Naive thymus-derived CD4-positive, alpha-beta T cell (primary cell): ENCODE measurements around the gene MYL3. TPM values are rescaled to one million over a fixed set of nuclear protein-coding genes. Genes with fewer than 3 reads are reported as not detected.
"Not testable (repeated sequence)": the region's sequence is repeated elsewhere in the genome, so short reads cannot be mapped to it uniquely, and the experiment has no call there.

Experiments
- ATAC-seq: fragments of 150-1000 bp; cut with Tn5 transposase; 2 replicates; pipeline ENCODE4 v1.10.0; 2021; ENCODE audit warnings: mild to moderate bottlenecking, moderate library complexity
- CTCF ChIA-PET: fragments of 350-600 bp; sonication (Branson Sonifier 250); formaldehyde crosslinking; loops from one replicate; lab custom pipeline; 2021; ENCODE audit warnings: antibody characterized with exemption; lab: Charles Lee
- POLR2A ChIA-PET: fragments of 350-600 bp; sonication (Branson Sonifier 250); formaldehyde crosslinking; loops from one replicate; lab custom pipeline; 2021; ENCODE audit warnings: antibody characterized with exemption, inconsistent platforms; lab: Charles Lee
- DNase-seq, 9 donors: peaks; one replicate each; pipeline versions ENCODE4 v3.0.0 to v3.0.0-alpha.2; 2020 to 2022; ENCODE audit warnings: mixed read lengths in 1 of 9
- H3K27ac ChIP-seq: one replicate; pipeline ENCODE4 v1.7.0; 2013; ENCODE audit warnings: mild to moderate bottlenecking, low read depth, low read length, moderate library complexity
- H3K27me3 ChIP-seq, 2 donors: one replicate each; pipeline ENCODE4 v1.7.0; 2013; ENCODE audit warnings: low read length in 2 of 2, mild to moderate bottlenecking in 2 of 2, moderate library complexity in 2 of 2; ENCODE audit not compliant: control insufficient read depth in 2 of 2, insufficient read depth in 2 of 2
- H3K36me3 ChIP-seq, 3 experiments: 1 replicate in 2 of 3; 2 replicates in 1 of 3; pipeline ENCODE4 v1.7.0; 2013; ENCODE audit warnings: low read length in 3 of 3, mild to moderate bottlenecking in 3 of 3, moderate library complexity in 1 of 3; ENCODE audit not compliant: insufficient read depth in 3 of 3, control insufficient read depth in 2 of 3
- H3K4me1 ChIP-seq, 2 donors: one replicate each; pipeline ENCODE4 v1.7.0; 2013; ENCODE audit warnings: low read length in 2 of 2, mild to moderate bottlenecking in 2 of 2, moderate library complexity in 1 of 2; ENCODE audit not compliant: control insufficient read depth in 2 of 2, insufficient read depth in 2 of 2
- H3K4me3 ChIP-seq: 2 replicates; pipeline ENCODE4 v1.7.0; 2013; ENCODE audit warnings: mild to moderate bottlenecking, low read length
- H3K9me3 ChIP-seq, 3 experiments: 1 replicate in 2 of 3; 2 replicates in 1 of 3; pipeline ENCODE4 v1.7.0; 2013; ENCODE audit warnings: low read length in 3 of 3; ENCODE audit not compliant: control insufficient read depth in 2 of 3
- H3K27ac Mint-ChIP-seq, 9 donors: one replicate each; pipeline ENCODE4 v1.8.0; 2020 to 2022; ENCODE audit warnings: mixed read lengths in 9 of 9, mild to moderate bottlenecking in 8 of 9, moderate library complexity in 5 of 9, inconsistent platforms in 2 of 9
- H3K27me3 Mint-ChIP-seq, 5 donors: one replicate each; pipeline ENCODE4 v1.8.0; 2021 to 2022; ENCODE audit warnings: mixed read lengths in 5 of 5, mild to moderate bottlenecking in 1 of 5
- H3K36me3 Mint-ChIP-seq, 5 donors: one replicate each; pipeline ENCODE4 v1.8.0; 2020 to 2022; ENCODE audit warnings: mixed read lengths in 5 of 5, mild to moderate bottlenecking in 3 of 5, inconsistent platforms in 1 of 5
- H3K4me1 Mint-ChIP-seq, 7 donors: one replicate each; pipeline ENCODE4 v1.8.0; 2020 to 2022; ENCODE audit warnings: mixed read lengths in 7 of 7, mild to moderate bottlenecking in 3 of 7, inconsistent platforms in 1 of 7
- H3K4me3 Mint-ChIP-seq, 10 donors: one replicate each; pipeline ENCODE4 v1.8.0; 2020 to 2022; ENCODE audit warnings: mild to moderate bottlenecking in 10 of 10, mixed read lengths in 10 of 10, moderate library complexity in 6 of 10, inconsistent platforms in 2 of 10
- H3K9me3 Mint-ChIP-seq, 11 donors: one replicate each; pipeline ENCODE4 v1.8.0; 2020 to 2022; ENCODE audit warnings: mixed read lengths in 11 of 11, mild to moderate bottlenecking in 4 of 11, inconsistent platforms in 1 of 11, moderate library complexity in 1 of 11
- intact Hi-C, 2 donors: fragments of 100-400 bp; cut with micrococcal nuclease; formaldehyde crosslinking; loops; one replicate each; pipeline ENCODE4 v1.15.1; 2023
- polyA plus RNA-seq, 2 donors: library from polyadenylated mRNA; unstranded; fragments of 300-500 nt; fragmentation: Illumina TruSeq; gene quantifications; one replicate each; pipeline ENCODE4 v1.2.3, GENCODE V29; 2021
- total RNA-seq, 6 experiments: library from RNA in 5 of 6; stranded (reverse) in 5 of 6; gene quantifications; 1 replicate in 5 of 6; 2 replicates in 1 of 6; pipeline ENCODE4 v1.2.3 and lab custom pipeline; 2021 to 2026

MYL3 gene
- total and polyA plus RNA-seq, 7 experiments from 2014 or later, result not detected

DNA sequence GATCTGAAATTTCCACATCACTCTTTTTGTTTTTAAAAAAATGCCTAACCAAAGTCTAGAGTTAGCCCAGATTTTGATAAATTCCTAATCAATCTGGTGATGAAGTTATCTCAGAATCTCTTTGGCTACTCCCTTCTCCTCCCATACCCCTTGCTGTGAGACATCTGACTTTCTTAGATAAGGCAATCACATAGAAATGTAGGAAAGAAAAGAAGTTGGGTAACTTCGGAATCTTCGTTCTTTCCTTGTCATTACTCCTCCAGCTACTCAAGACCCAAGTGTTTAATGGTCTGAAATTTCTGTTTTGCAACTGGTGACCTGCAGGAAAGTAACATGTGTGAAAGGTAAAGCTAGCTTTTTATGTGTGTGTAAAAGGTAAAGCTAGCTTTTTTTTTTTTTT lies 37.8 kb downstream of the MYL3 start:
- CTCF ChIA-PET, result no interaction called here
- H3K4me3 ChIP-seq, result no peak overlapping the region
- DNase-seq, result no peak
- Mint-ChIP-seq H3K4me3 (no peak overlapping the region), H3K9me3 (peaks cover 5 to 35% (median 18%) of the 10 kb centered on the region in 11 donors), H3K36me3 (peaks cover 3 to 22% (median 15%) of the 10 kb centered on the region in 5 donors), H3K27me3 (peaks cover 5 to 22% (median 13%) of the 10 kb centered on the region in 5 donors), H3K27ac (no peak overlapping the region), H3K4me1 (peaks cover 0 to 9% (median 4%) of the 10 kb centered on the region in 7 donors)
- ATAC-seq, result no peak
- H3K27me3 ChIP-seq, result no peaks in the 10 kb centered on the region
- POLR2A ChIA-PET, result no interaction called here
- no peaks in the 10 kb centered on the region for H3K4me1 ChIP-seq
- no peak overlapping the region for H3K27ac ChIP-seq
- H3K9me3 ChIP-seq, result no peaks in the 10 kb centered on the region
- intact Hi-C loops, result no loop called here
- no peaks in the 10 kb centered on the region for H3K36me3 ChIP-seq

DNA sequence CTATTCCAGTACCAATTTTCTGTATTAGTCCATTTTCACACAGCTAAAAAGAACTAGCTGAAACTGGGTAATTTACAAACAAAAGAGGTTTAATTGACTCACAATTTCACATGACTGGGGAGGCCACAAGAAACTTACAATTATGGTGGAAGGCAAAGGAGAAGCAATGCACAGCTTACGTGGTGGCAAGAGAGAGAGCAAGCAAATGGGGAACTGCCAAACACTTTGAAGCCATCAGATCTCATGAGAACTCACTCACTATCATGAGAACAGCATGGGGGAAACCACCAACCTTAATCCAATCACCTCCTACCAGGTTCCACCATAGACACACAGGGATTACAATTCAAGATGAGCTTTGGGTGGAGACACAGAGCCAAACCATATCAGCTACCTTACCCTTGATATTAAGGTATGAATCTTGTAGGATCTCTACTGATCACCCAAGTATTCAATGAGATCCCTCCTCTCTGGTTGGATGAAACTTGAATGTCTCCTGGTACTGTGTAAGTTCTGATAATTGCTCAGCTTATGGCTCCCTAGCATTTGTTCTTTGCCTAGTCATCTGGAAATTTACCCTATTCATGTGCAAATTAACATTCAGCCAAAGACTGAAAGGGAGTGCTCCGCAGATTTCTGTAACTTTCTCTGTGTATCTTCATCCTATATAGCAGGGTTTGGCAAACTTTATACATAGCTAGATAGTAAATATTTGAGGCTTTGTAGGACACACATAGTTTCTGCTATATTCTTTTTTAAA lies 38.9 kb downstream of the MYL3 start:
- no peak overlapping the region for H3K27ac ChIP-seq
- no peaks in the 10 kb centered on the region for H3K36me3 ChIP-seq
- peaks cover 8 to 22% (median 13%) of the 10 kb centered on the region in 5 donors for H3K27me3 Mint-ChIP-seq
- no peak overlapping the region for H3K27ac Mint-ChIP-seq
- no peak overlapping the region for H3K4me3 Mint-ChIP-seq
- peaks cover 3 to 22% (median 15%) of the 10 kb centered on the region in 5 donors for H3K36me3 Mint-ChIP-seq
- DNase-seq, result no peak
- intact Hi-C loops, result no loop called here
- no peaks in the 10 kb centered on the region for H3K27me3 ChIP-seq
- H3K4me1 ChIP-seq, result no peaks in the 10 kb centered on the region
- ChIA-PET POLR2A (no interaction called here), CTCF (no interaction called here)
- no peak overlapping the region for H3K4me3 ChIP-seq
- no peak for ATAC-seq
- H3K9me3 ChIP-seq, result no peaks in the 10 kb centered on the region
- H3K4me1 Mint-ChIP-seq, result peaks cover 0 to 8% (median 4%) of the 10 kb centered on the region in 7 donors
- peaks cover 6 to 35% (median 18%) of the 10 kb centered on the region in 11 donors for H3K9me3 Mint-ChIP-seq

DNA sequence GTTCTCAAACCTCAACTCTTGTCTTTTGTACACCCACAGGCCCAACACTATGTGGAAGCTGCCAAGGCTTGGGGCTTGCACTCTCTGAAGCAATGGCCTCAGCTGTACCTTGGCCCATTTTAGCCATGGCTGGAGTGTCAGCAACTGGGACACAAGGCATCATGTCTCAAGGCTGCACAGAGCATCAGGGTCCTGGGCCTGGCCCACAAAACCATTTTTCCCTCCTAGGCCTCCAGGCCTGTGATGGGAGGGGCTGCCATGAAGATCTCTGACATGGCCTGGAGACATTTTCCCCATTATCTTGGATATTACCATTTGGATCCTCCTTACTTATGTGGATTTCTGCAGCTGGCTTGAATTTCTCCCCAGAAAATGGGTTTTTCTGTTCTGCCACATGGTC lies 39.9 kb downstream of the MYL3 start:
- H3K27ac ChIP-seq, H3K4me3 Mint-ChIP-seq, H3K36me3 ChIP-seq, ATAC-seq, H3K4me1 ChIP-seq, H3K4me1 Mint-ChIP-seq, H3K27me3 ChIP-seq, H3K4me3 ChIP-seq, CTCF ChIA-PET, DNase-seq, H3K9me3 ChIP-seq, POLR2A ChIA-PET, intact Hi-C loops, H3K27ac Mint-ChIP-seq: not testable (repeated sequence)
- peaks cover 3 to 22% (median 15%) of the 10 kb centered on the region in 5 donors for H3K36me3 Mint-ChIP-seq
- peaks cover 8 to 22% (median 17%) of the 10 kb centered on the region in 5 donors for H3K27me3 Mint-ChIP-seq
- H3K9me3 Mint-ChIP-seq, result peaks cover 6 to 35% (median 18%) of the 10 kb centered on the region in 11 donors

DNA sequence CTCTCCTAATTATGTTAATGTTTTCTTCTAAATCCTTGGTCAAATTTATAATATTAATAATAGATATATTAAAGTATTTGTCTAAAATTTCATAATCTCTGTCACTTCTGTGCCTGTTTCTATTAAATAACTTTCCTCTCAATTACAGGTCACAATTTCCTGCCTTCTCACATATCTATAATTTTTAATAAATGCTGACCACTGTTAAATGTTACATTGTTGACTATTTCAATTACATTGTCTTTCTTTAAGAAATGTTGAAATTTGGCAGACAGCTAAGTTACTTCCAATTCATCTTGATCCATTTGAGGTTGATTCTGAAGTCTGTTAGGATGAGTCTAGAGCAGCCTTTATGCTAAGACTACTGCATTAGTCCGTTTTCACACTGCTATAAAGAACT lies 41.7 kb downstream of the MYL3 start:
- no peaks in the 10 kb centered on the region for H3K9me3 ChIP-seq
- Mint-ChIP-seq H3K9me3 (peaks cover 6 to 35% (median 18%) of the 10 kb centered on the region in 11 donors), H3K27ac (no peak overlapping the region), H3K36me3 (peaks cover 3 to 22% (median 15%) of the 10 kb centered on the region in 5 donors), H3K4me1 (peaks cover 0 to 2% (median 0%) of the 10 kb centered on the region in 7 donors), H3K27me3 (peaks cover 8 to 22% (median 17%) of the 10 kb centered on the region in 5 donors), H3K4me3 (no peak overlapping the region)
- H3K4me1 ChIP-seq, result no peaks in the 10 kb centered on the region
- H3K27ac ChIP-seq, result no peak overlapping the region
- H3K27me3 ChIP-seq, result no peaks in the 10 kb centered on the region
- CTCF ChIA-PET, result no interaction called here
- intact Hi-C loops, result no loop called here
- DNase-seq, result no peak
- ATAC-seq, result no peak
- no peaks in the 10 kb centered on the region for H3K36me3 ChIP-seq
- H3K4me3 ChIP-seq, result no peak overlapping the region
- POLR2A ChIA-PET, result interaction anchor here (0.7 kb wide), 1 partner anchor 95 kb away, joined by 3 read pairs; no protein-coding TSS in a partner anchor

DNA sequence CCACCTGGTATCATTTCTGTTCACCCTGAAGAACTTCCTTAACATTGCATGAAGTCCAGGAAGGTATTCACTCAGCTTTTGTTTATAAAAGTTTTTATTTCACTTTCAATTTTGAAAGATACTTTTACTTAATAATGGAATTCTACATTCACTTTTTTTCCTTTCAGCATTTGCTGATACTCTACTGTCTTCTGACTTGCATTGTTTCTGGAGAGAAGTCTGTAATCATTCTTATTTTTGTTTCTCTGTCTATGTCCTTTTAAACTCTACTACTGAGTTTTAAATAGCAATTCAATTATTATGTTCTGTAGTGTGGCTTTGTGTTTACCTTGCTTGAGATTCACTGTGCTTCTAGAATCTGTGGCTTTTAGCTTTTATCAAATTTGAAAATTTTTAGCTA lies 42.4 kb downstream of the MYL3 start:
- no peaks in the 10 kb centered on the region for H3K27me3 ChIP-seq
- Mint-ChIP-seq H3K27me3 (peaks cover 8 to 22% (median 17%) of the 10 kb centered on the region in 5 donors), H3K27ac (no peak overlapping the region), H3K4me1 (peaks cover 0 to 2% (median 0%) of the 10 kb centered on the region in 7 donors), H3K36me3 (peaks cover 3 to 22% (median 15%) of the 10 kb centered on the region in 5 donors), H3K4me3 (no peak overlapping the region), H3K9me3 (peaks cover 6 to 35% (median 18%) of the 10 kb centered on the region in 11 donors)
- no peak overlapping the region for H3K27ac ChIP-seq
- H3K4me3 ChIP-seq, result no peak overlapping the region
- no peaks in the 10 kb centered on the region for H3K4me1 ChIP-seq
- no peaks in the 10 kb centered on the region for H3K36me3 ChIP-seq
- H3K9me3 ChIP-seq, result no peaks in the 10 kb centered on the region
- ChIA-PET CTCF (no interaction called here), POLR2A (interaction anchor here (0.7 kb wide), 1 partner anchor 94 kb away, joined by 3 read pairs; no protein-coding TSS in a partner anchor)
- ATAC-seq (no peak), DNase-seq (no peak)
- intact Hi-C loops, result no loop called here

DNA sequence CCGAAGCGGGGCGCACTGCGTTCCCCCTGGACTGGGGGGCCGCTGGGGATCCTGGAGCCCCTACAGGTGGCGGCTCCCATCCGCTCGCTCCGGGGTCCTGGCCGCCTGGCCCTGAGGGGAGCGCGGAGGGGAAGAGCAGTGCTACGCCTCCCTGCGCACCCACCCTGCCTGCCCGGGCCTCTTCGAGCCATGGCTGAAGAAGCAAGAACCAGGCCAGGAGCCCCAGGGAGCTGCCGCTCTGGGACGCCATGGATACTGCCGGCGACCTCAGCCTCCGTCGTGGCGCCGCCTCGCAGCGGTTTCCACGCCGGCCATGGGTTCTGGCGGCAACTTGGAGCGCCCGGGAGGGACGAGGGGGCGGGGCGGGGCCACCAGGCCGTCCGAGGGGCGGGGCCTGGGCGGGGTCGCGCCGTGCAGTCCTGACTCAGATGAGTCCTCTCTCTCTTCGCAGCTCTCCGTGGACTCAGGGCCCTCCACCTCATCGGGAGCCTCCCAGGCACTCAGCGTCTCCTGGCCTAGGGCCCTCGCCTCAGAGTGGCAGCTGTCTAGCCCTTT lies 50.9 kb downstream of the MYL3 start:
- intact Hi-C loops, result loop anchor here in 1 of 2 donors (2.0 kb wide), 1 partner anchor 34 kb away; no protein-coding TSS in a partner anchor
- peaks cover 0 to 30% (median 0%) of the 10 kb centered on the region in 5 donors for H3K27me3 Mint-ChIP-seq

More for the DNA sequence above, 50.9 kb downstream of the MYL3 start:
- DNase-seq (peak; percentile 14 to 73 (median 49)), ATAC-seq (peak; percentile 92)
- peak overlapping the region; percentile 41 for H3K4me3 ChIP-seq
- H3K4me1 ChIP-seq, result no peaks in the 10 kb centered on the region
- H3K9me3 Mint-ChIP-seq, result no peaks in the 10 kb centered on the region
- no peak overlapping the region for H3K27ac ChIP-seq
- ChIA-PET POLR2A (no interaction called here), CTCF (no interaction called here)
- H3K27ac Mint-ChIP-seq, result peak overlapping the region in 2 of 9 donors; percentile 12 to 67
- H3K4me3 Mint-ChIP-seq, result peak overlapping the region; percentile 69 to 91 (median 84)
- no peaks in the 10 kb centered on the region for H3K36me3 Mint-ChIP-seq
- no peaks in the 10 kb centered on the region for H3K36me3 ChIP-seq
- H3K27me3 ChIP-seq, result no peaks in the 10 kb centered on the region
- H3K9me3 ChIP-seq, result no peaks in the 10 kb centered on the region
- peaks cover 7 to 29% (median 15%) of the 10 kb centered on the region in 7 donors for H3K4me1 Mint-ChIP-seq
